HG02884 (cell line): Measurements from ENCODE around the gene GNAQ.

Source experiments
- ATAC-seq: cut with Tn5 transposase; IDR thresholded peaks from one replicate; pipeline ENCODE4 v1.9.1; 2021; ENCODE audit warnings: mild to moderate bottlenecking, moderate library complexity; ENCODE audit not compliant: unreplicated experiment

GNAQ gene

GRCh38 chr9:77910194-77910621 is 121.4 kb downstream of the GNAQ start:
- ATAC-seq = no peak

DNA sequence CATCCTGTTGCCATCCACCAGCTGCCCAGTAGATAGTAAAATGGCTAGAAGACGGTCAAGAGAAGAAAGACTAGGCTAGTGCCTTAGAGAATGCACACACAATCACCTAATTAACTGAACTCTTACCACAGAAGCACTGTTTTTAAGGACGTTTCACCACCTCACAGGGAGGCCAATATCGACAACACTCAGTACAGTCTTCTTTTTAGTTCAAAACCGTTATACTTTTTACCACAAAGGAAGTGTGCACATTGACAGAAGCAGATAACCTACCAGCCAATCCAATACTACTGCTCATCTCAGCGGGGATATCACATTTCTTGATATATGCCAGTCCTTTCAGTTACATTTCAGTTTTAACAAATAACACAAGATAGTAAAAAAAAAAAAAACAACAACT is 122.3 kb downstream of the GNAQ start:
- no peak for ATAC-seq

GRCh38 chr9:77908293-77908692 is 123.3 kb downstream of the GNAQ start:
- no peak for ATAC-seq

- ATAC-seq = no peak
These were observed 124.0 kb downstream of the GNAQ start for GRCh38 chr9:77907585-77907984.

GRCh38 chr9:77906991-77907390 is 124.6 kb downstream of the GNAQ start:
- no peak for ATAC-seq

DNA sequence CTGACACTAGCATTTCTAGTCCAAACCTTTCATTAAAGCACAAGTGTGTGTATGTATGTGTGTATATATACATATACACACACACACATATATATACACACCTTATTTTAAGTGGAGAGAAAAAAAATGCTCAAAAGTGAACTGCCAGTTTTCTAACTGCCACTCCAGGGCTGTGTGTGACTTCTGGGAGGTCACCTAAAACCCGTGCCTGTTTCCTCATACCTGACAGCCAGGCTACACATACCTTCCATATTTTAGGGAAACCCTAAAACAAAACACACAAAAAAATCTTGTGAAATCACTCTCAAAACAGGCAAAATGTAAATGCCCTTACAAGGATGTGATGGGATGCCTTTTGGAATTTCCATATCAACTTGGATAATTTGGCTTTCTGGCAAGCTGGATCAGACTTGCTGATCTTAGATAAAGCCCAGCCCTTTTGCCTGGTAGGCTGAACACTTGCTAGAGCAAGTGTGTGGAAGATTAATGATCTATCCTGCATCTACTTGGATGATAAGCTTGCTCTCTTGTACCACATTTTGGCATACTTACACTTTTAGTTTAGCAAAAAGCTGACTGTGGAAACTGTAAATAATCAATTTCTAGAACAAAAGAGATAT is 127.8 kb downstream of the GNAQ start:
- no peak for ATAC-seq

DNA sequence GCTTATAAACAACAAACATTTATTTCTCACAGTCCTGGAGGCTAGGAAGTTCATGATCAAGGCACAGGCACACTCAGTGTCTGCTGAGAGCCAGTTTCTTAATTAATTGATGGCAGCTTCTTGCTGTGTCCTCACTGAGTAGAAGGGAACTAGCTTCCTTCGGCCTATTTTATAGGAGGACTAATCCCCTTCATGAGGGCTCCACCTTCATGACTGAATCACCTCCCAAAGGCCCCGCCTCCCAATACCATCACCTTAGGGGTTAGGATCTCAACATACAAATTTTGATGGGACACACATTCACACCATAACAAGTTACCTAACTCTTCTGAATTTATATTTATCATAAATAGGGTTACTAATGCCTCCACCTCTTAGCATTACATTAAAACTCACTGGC is 129.8 kb downstream of the GNAQ start:
- ATAC-seq = no peak

DNA sequence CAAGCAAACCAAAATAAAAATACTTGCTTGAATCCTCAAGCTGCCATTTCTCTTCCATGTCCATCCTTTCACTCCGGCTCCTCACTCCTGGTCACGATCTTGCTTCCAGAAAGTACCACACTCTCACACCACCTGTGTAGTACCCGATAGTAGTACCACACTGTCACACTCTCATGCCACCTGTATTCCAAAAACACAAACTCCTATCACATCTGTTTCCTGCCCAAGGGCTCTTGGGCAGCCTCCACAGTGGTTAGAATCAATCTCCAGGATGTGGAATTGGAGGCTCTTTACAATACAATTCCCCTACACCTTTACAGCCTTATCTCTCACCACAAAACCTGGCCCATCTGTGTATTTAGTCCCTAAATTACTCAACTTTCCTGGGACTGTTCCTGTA is 130.6 kb downstream of the GNAQ start:
- ATAC-seq = no peak

DNA sequence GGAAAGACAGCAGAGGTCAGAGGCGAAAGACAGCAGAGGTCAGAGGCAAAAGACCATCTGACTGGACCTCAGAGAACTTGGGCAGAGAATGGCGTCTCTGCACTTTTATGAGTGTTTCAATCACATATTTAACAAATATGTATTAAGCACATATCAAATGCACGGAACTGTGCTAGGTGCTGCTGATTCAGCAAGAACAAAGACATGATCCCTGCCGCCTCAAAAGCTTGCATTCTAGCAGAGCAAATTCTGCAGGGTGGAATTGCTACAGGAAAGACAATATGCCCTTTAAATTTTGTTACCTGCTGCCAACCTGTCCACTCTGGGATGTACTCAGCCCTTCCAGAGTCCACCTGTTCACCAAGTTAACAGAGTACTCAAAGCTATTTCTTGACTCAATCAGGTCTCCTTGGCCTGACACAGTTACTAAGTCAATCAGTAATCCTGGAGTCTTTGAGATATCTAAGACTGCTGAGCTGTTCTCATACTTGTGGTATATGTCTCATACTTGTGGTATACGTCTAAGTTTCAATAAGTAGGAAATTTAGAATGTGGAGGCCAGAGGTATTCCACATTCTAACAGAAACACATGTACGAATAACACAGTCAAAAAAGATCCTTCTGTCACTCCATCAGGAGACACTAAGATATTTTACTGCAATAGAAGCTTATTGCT is 131.8 kb downstream of the GNAQ start:
- ATAC-seq = no peak

DNA sequence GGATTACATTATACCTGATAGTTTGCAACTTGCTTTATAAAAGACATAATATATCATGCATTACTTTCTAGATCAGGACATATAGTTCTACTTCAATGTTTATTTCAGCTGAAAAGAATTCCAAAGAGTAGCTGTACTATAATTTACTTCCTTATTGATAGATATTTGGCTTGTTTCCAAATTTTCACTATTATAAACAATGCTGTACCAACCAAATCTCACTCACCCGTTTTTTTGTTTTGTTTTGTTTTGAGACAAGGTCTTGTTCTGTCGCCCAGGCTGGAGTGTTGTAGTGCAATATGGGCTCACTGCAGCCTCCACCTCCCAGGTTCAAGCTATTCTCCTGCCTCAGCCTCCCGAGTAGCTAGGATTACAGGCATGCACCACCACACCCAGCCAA is 132.7 kb downstream of the GNAQ start:
- no peak for ATAC-seq

DNA sequence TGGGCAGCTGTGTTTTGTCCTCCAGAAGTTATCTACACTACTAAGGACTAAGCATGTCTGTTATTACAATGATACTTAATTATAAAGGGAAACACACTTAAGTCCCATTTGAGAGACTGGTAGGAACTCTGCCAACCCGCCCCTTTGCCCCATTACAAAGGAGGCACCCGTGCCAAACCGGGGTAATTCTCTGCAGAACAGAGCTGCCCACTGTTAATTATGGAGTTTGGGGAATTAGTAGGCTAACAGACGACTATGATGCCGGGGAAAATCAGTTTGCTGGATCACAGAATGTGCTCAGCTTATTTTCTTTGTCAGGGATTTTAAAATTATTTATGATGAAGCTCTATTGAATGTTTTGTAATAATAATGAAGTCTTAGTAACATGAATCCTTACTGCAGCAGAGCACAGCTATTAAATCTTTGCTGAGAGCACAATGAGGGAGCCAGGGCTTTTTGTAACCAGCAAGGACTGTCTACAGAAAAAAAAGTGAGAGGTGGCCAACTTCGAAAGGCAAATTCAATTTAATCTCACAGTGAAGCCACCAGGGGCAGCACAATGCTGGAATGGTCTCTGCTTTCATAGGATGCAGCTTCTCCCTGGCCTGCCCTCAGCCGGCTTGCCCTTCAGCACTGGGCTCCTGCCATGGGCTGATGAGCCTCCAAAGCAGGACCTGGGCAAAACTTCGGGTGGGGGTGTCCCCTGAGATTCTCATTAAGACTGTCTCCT is 134.5 kb downstream of the GNAQ start:
- no peak for ATAC-seq

GRCh38 chr9:77896269-77896937 is 135.2 kb downstream of the GNAQ start:
- no peak for ATAC-seq

DNA sequence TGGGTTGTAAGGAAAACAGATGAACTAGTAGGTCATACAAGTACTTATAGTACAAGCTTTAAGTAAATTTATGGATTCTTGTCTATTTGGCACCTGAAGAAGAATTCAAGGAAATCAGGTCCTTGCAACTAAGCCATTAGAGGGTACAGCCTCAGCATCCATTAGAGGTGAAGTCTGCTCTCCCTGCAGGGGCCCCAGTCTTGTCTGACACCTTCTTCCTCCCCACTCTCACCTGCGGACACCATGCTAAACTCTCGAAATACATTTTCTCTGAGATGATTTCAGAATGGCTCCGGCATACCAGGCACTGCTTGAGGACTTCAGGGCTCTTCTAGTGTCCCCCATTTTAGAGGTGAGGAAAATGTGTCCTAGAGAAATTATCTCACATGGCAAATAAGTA is 137.9 kb downstream of the GNAQ start:
- ATAC-seq = no peak

DNA sequence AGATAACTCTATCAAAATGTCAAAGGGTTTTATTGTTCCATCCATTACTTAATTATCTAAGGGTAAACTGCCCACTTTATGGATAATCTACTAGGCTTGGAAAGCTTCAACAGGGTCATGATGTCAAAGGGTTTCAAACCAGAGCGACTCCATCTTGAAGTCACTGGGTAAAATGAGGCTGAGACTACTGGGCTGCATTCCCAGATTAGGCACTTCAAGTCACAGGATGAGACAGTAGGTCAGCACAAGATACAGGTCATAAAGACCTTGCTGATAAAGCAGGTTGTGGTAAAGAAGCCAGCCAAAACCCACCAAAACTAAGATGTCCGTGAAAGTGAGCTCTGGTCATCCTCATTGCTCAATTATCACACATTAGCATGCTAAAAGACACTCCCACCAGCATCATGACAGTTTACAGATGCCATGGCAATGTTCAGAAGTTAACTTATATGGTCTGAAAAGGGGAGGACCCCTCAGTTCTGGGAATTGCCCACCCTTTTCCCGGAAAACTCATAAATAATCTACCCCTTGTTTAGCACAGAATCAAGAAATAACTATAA is 138.6 kb downstream of the GNAQ start:
- ATAC-seq = no peak

GRCh38 chr9:77892171-77892570 is 139.4 kb downstream of the GNAQ start:
- peak; percentile 74 for ATAC-seq

- ATAC-seq = no peak
These were observed 140.3 kb downstream of the GNAQ start for GRCh38 chr9:77891128-77891800.

- ATAC-seq = no peak
These were observed 143.9 kb downstream of the GNAQ start for GRCh38 chr9:77887662-77888061.

DNA sequence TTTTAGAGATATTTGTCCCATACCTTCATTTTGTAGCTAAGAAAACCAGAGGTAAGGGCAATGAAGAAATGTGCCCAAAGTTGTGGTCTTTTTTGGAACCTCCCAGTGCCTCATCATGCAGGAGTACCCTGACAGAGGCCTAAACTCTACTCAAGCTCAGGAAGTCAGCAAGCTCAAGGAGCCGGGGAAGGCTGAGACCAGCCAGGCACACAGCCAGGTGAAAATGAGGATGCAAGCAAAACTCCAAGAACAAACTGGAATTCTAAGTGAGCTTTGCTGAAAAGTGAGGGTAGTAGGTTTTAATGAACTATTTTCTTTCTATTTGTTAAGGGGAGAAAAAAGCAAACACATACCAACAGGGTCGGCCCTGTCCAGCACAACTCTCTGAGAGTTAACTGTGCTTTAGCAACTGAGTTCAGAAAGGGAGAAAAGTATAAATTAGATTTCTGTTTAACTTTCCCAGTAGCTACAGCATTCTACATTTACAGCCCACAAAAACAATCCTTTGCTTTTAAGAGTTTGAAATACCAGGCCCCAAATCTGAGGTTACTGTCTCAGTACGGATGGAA is 146.4 kb downstream of the GNAQ start:
- no peak for ATAC-seq

DNA sequence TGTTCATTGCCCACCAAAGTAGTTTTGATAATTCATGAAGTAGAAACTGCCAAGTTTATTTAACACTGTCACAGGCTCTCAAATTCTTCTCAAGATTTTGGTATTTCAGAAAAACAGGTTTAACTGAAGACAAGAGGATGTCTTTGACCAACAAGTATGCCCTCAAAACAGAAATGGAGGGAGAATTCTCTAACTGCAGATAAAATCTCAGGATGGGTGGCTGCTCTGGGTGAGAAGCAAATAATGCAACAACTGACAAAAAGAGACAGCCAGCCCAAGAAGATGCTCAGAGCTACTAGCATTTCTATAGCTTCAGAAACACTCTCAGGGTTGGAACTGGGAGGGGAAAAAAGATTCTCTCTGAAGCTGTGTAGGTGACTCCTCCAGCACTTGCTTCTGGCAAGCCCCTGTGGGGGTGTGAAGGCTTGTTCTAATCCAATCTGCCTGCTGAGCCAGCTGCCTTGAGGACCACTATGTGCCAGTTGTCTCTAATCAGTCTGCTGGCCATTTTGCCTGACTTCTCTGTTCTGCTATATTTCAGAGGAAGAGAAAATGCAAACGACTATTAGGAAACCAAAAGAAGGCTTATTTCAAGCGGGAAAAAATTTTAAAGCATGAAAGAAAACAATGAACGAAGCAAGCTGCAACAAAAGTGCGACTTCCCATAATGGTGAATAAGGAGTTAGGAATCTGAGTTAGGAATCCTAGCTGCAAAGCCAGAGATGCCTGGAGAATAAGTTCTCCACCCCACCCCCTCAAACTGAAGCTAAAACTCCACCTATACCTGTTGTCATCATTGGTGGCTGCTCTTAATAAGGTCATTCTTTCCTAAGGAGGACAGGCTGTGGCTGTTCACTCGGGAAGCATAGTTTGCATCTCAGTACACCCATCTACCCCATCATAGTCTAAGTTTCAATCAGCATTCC is 147.5 kb downstream of the GNAQ start:
- ATAC-seq = no peak
